Muscle layer of duodenum (tissue), 2 donors: ENCODE data around the gene C19orf25.

ENCODE experiments used
- H3K27ac ChIP-seq: one replicate; pipeline ENCODE4 v1.7.0; 2013; ENCODE audit warnings: mild to moderate bottlenecking, low read length
- H3K27me3 ChIP-seq: one replicate; pipeline ENCODE4 v1.7.0; 2013; ENCODE audit warnings: low read depth, mild to moderate bottlenecking, control low read depth, low read length
- H3K36me3 ChIP-seq, 2 donors: one replicate each; pipeline ENCODE4 v1.7.0; 2013; ENCODE audit warnings: low read length in 2 of 2, control low read depth in 1 of 2, mild to moderate bottlenecking in 1 of 2; ENCODE audit not compliant: insufficient read depth in 2 of 2, control insufficient read depth in 1 of 2
- H3K4me1 ChIP-seq, 2 donors: one replicate each; pipeline ENCODE4 v1.7.0; 2013; ENCODE audit warnings: low read length in 2 of 2, mild to moderate bottlenecking in 2 of 2, control low read depth in 1 of 2, moderate library complexity in 1 of 2; ENCODE audit not compliant: insufficient read depth in 2 of 2, control insufficient read depth in 1 of 2
- H3K4me3 ChIP-seq, 2 donors: one replicate each; pipeline ENCODE4 v1.7.0; 2013; ENCODE audit warnings: low read length in 2 of 2, low read depth in 1 of 2, mild to moderate bottlenecking in 1 of 2
- H3K9me3 ChIP-seq, 2 donors: one replicate each; pipeline ENCODE4 v1.7.0; 2013; ENCODE audit warnings: low read length in 2 of 2, control low read depth in 1 of 2, mild to moderate bottlenecking in 1 of 2; ENCODE audit not compliant: control insufficient read depth in 1 of 2
- donor health status: healthy.

C19orf25 gene

GRCh38 chr19:1437609-1438008, 41.4 kb downstream of the C19orf25 start:
- Histone ChIP-seq H3K9me3 (no peaks in the 10 kb centered on the region), H3K36me3 (peaks cover 33 to 60% of the 10 kb centered on the region in 2 donors), H3K27me3 (no peaks in the 10 kb centered on the region), H3K4me3 (peak overlapping the region in 1 of 2 donors; percentile 71), H3K27ac (no peak overlapping the region), H3K4me1 (peaks cover 0 to 27% of the 10 kb centered on the region in 2 donors)

GRCh38 chr19:1435378-1435989, 43.5 kb downstream of the C19orf25 start:
- no peak overlapping the region for H3K27ac ChIP-seq
- H3K36me3 ChIP-seq = peaks cover 27 to 55% of the 10 kb centered on the region in 2 donors

GRCh38 chr19:1434577-1435060, 44.4 kb downstream of the C19orf25 start:
- Histone ChIP-seq H3K36me3 (peaks cover 27 to 55% of the 10 kb centered on the region in 2 donors), H3K4me1 (peaks cover 0 to 14% of the 10 kb centered on the region in 2 donors), H3K27ac (no peak overlapping the region), H3K9me3 (no peaks in the 10 kb centered on the region), H3K27me3 (no peaks in the 10 kb centered on the region), H3K4me3 (no peak overlapping the region)

More at GRCh38 chr19:1435378-1435989, 43.5 kb downstream of the C19orf25 start:
- Histone ChIP-seq H3K27me3 (no peaks in the 10 kb centered on the region), H3K4me1 (peaks cover 0 to 22% of the 10 kb centered on the region in 2 donors), H3K9me3 (no peaks in the 10 kb centered on the region), H3K4me3 (no peak overlapping the region)

GRCh38 chr19:1434040-1434366, 45.0 kb downstream of the C19orf25 start:
- Histone ChIP-seq H3K27me3 (no peaks in the 10 kb centered on the region), H3K4me3 (no peak overlapping the region), H3K36me3 (peaks cover 27 to 58% of the 10 kb centered on the region in 2 donors), H3K9me3 (no peaks in the 10 kb centered on the region), H3K4me1 (peaks cover 0 to 8% of the 10 kb centered on the region in 2 donors), H3K27ac (no peak overlapping the region)

- H3K27me3 ChIP-seq = no peaks in the 10 kb centered on the region
- peaks cover 27 to 64% of the 10 kb centered on the region in 2 donors for H3K36me3 ChIP-seq
- no peaks in the 10 kb centered on the region for H3K9me3 ChIP-seq
- H3K4me1 ChIP-seq = peaks cover 0 to 6% of the 10 kb centered on the region in 2 donors
- H3K27ac ChIP-seq = no peak overlapping the region
- no peak overlapping the region for H3K4me3 ChIP-seq
These were observed 45.6 kb downstream of the C19orf25 start for GRCh38 chr19:1433119-1434039.

- Histone ChIP-seq H3K4me1 (peaks cover 0 to under 1% of the 10 kb centered on the region in 2 donors), H3K36me3 (peaks cover 27 to 71% of the 10 kb centered on the region in 2 donors), H3K4me3 (no peak overlapping the region), H3K27ac (no peak overlapping the region), H3K9me3 (no peaks in the 10 kb centered on the region), H3K27me3 (no peaks in the 10 kb centered on the region)
These were observed 46.5 kb downstream of the C19orf25 start for GRCh38 chr19:1432507-1432887.

- Histone ChIP-seq H3K36me3 (peaks cover 31 to 77% of the 10 kb centered on the region in 2 donors), H3K27ac (no peak overlapping the region), H3K27me3 (no peaks in the 10 kb centered on the region), H3K4me1 (no peaks in the 10 kb centered on the region), H3K4me3 (no peak overlapping the region), H3K9me3 (no peaks in the 10 kb centered on the region)
These were observed 47.1 kb downstream of the C19orf25 start for GRCh38 chr19:1431759-1432506.

- Histone ChIP-seq H3K36me3 (peaks cover 32 to 89% of the 10 kb centered on the region in 2 donors), H3K27ac (no peak overlapping the region)
These were observed 48.8 kb downstream of the C19orf25 start for GRCh38 chr19:1430246-1430645.

GRCh38 chr19:1429750-1430149, 49.3 kb downstream of the C19orf25 start:
- Histone ChIP-seq H3K9me3 (no peaks in the 10 kb centered on the region), H3K36me3 (peaks cover 33 to 90% of the 10 kb centered on the region in 2 donors), H3K4me1 (no peaks in the 10 kb centered on the region), H3K4me3 (no peak overlapping the region), H3K27me3 (no peaks in the 10 kb centered on the region), H3K27ac (no peak overlapping the region)

More at GRCh38 chr19:1430246-1430645, 48.8 kb downstream of the C19orf25 start:
- no peaks in the 10 kb centered on the region for H3K9me3 ChIP-seq
- no peak overlapping the region for H3K4me3 ChIP-seq
- no peaks in the 10 kb centered on the region for H3K27me3 ChIP-seq
- H3K4me1 ChIP-seq = no peaks in the 10 kb centered on the region

- H3K9me3 ChIP-seq = no peaks in the 10 kb centered on the region
- no peak overlapping the region for H3K27ac ChIP-seq
- no peaks in the 10 kb centered on the region for H3K27me3 ChIP-seq
- peaks cover 35 to 88% of the 10 kb centered on the region in 2 donors for H3K36me3 ChIP-seq
- H3K4me1 ChIP-seq = no peaks in the 10 kb centered on the region
- H3K4me3 ChIP-seq = no peak overlapping the region
These were observed 50.1 kb downstream of the C19orf25 start for GRCh38 chr19:1428738-1429391.
